A549 (cell line): ENCODE data around the gene CENPU. TPM values are rescaled to one million over a fixed set of nuclear protein-coding genes. Genes with fewer than 3 reads are reported as not detected.

Experiments
- ATAC-seq, 2 experiments: fragments of 200-7000 bp in 1 of 2; fragments of >200 bp in 1 of 2; cut with Nextera tagmentation in 1 of 2; cut with Tn5 transposase in 1 of 2; 3 replicates each; pipeline versions ENCODE4 v1.8.0 to v1.9.1; 2018 to 2020; ENCODE audit warnings: mild to moderate bottlenecking in 1 of 2, moderate library complexity in 1 of 2
- CTCF ChIA-PET: fragments of 300-600 bp; sonication (Branson Sonifier 250); formaldehyde crosslinking; extraction: SDS; loops from one replicate; lab custom pipeline; 2021; ENCODE audit warnings: antibody characterized with exemption, inconsistent platforms; lab: Yijun Ruan, JAX
- POLR2A ChIA-PET: fragments of 350-600 bp; formaldehyde crosslinking; extraction: SDS; loops from one replicate; lab custom pipeline; 2021; ENCODE audit warnings: antibody characterized with exemption, inconsistent platforms; lab: Yijun Ruan, JAX
- DNase-seq, 2 experiments: peaks; one replicate each; pipeline versions ENCODE4 v3.0.0 to v3.0.0-alpha.2; 2011 to 2016; ENCODE audit warnings: low read depth in 1 of 2, low spot score in 1 of 2
- FAIRE-seq: peaks from 2 replicates; lab custom pipeline; 2011; peaks lifted over from hg19 to GRCh38; lab: Jason Lieb, UNC
- H3K27ac ChIP-seq, 2 experiments: fragments of >200 bp; sonication (Bioruptor Twin); formaldehyde crosslinking; 3 replicates each; pipeline ENCODE4 v1.5.1; 2016 to 2017
- H3K4me1 ChIP-seq: fragments of >200 bp; sonication (Bioruptor Twin); formaldehyde crosslinking; 3 replicates; pipeline ENCODE4 v1.6.1; 2016
- H3K4me2 ChIP-seq: fragments of >200 bp; sonication (Bioruptor Twin); formaldehyde crosslinking; 3 replicates; pipeline ENCODE4 v1.6.1; 2016
- H3K4me3 ChIP-seq: fragments of >200 bp; sonication (Bioruptor Twin); formaldehyde crosslinking; 3 replicates; pipeline ENCODE4 v1.5.1; 2016
- H3K9me3 ChIP-seq: fragments of >200 bp; sonication (Bioruptor Twin); formaldehyde crosslinking; 3 replicates; pipeline ENCODE4 v1.6.1; 2016
- ATOH8 ChIP-seq: fragments of 250-450 bp; sonication (Bioruptor Pico); IDR thresholded peaks from 2 replicates; pipeline ENCODE4 v1.5.0; 2020; ENCODE audit warnings: low read depth, mild to moderate bottlenecking, moderate library complexity
- BHLHE40 ChIP-seq: IDR thresholded peaks from 2 replicates; pipeline ENCODE4 v1.6.1; 2012; ENCODE audit warnings: low read depth, low read length, inconsistent platforms
- CEBPB ChIP-seq, 2 experiments: fragments of >200 bp in 1 of 2; sonication (Bioruptor Twin) in 1 of 2; formaldehyde crosslinking in 1 of 2; IDR thresholded peaks; 2 replicates each; pipeline ENCODE4 v1.6.1; 2012 to 2016
- CHD2 ChIP-seq: fragments of 150-350 bp; IDR thresholded peaks from 2 replicates; pipeline ENCODE4 v1.6.1; 2014; ENCODE audit warnings: low read length; ENCODE audit not compliant: partially characterized antibody
- EHF ChIP-seq: fragments of 250-450 bp; sonication (Bioruptor Pico); IDR thresholded peaks from 2 replicates; pipeline ENCODE4 v1.5.0; 2020; ENCODE audit warnings: mild to moderate bottlenecking
- EHMT2 ChIP-seq: fragments of 200-600 bp; sonication (generic); IDR thresholded peaks from 2 replicates; pipeline ENCODE4 v1.6.1; 2016; ENCODE audit warnings: antibody characterized with exemption, low read depth, mild to moderate bottlenecking, moderate library complexity
- ESRRA ChIP-seq: fragments of 150-350 bp; IDR thresholded peaks from 2 replicates; pipeline ENCODE4 v1.6.1; 2014; ENCODE audit warnings: mild to moderate bottlenecking, low read length, borderline replicate concordance
- FOSB ChIP-seq: fragments of 250-450 bp; sonication (Bioruptor Pico); IDR thresholded peaks from 2 replicates; pipeline ENCODE4 v1.5.0; 2020; ENCODE audit warnings: mild to moderate bottlenecking, moderate library complexity
- FOXS1 ChIP-seq: fragments of 250-450 bp; sonication (Bioruptor Pico); IDR thresholded peaks from 2 replicates; pipeline ENCODE4 v1.5.0; 2020; ENCODE audit warnings: mild to moderate bottlenecking, moderate library complexity
- HOXB5 ChIP-seq: fragments of 250-450 bp; sonication (Bioruptor Pico); IDR thresholded peaks from 2 replicates; pipeline ENCODE4 v1.5.0; 2020; ENCODE audit warnings: mild to moderate bottlenecking, moderate library complexity
- JUN ChIP-seq, 2 experiments: fragments of >200 bp; sonication (Bioruptor Twin); formaldehyde crosslinking; IDR thresholded peaks; 2 replicates in 1 of 2; 3 replicates in 1 of 2; pipeline ENCODE4 v1.6.1; 2016 to 2017
- JUNB ChIP-seq: fragments of >200 bp; sonication (Bioruptor Twin); formaldehyde crosslinking; IDR thresholded peaks from 2 replicates; pipeline ENCODE4 v1.6.1; 2016
- KDM5A ChIP-seq: fragments of 200-600 bp; sonication (generic); IDR thresholded peaks from 2 replicates; pipeline ENCODE4 v1.6.1; 2016; ENCODE audit warnings: antibody characterized with exemption, mild to moderate bottlenecking
- MAFK ChIP-seq: fragments of 450-650 bp; IDR thresholded peaks from 2 replicates; pipeline ENCODE4 v1.6.1; 2014; ENCODE audit not compliant: partially characterized antibody
- MAZ ChIP-seq: fragments of 150-350 bp; IDR thresholded peaks from 2 replicates; pipeline ENCODE4 v1.6.1; 2014; ENCODE audit warnings: antibody characterized with exemption, low read depth, low read length, borderline replicate concordance
- MYC ChIP-seq: IDR thresholded peaks from 2 replicates; pipeline ENCODE4 v1.6.1; 2012; ENCODE audit warnings: mild to moderate bottlenecking, inconsistent platforms, low read length, improper control_type of control experiment, borderline replicate concordance
- NFE2L2 ChIP-seq: fragments of 150-350 bp; conservative IDR thresholded peaks from 2 replicates; pipeline ENCODE4 v1.6.1; 2014; ENCODE audit warnings: low read length
- RFX5 ChIP-seq: fragments of 450-650 bp; IDR thresholded peaks from 2 replicates; pipeline ENCODE4 v1.7.1; 2014; ENCODE audit warnings: antibody characterized with exemption, mild to moderate bottlenecking, moderate library complexity
- SMC3 ChIP-seq: fragments of >200 bp; sonication (Bioruptor Twin); formaldehyde crosslinking; IDR thresholded peaks from 3 replicates; pipeline ENCODE4 v1.6.1; 2018; ENCODE audit warnings: inconsistent platforms
- SREBF2 ChIP-seq: fragments of 450-650 bp; IDR thresholded peaks from 2 replicates; pipeline ENCODE4 v1.6.1; 2014; ENCODE audit warnings: mild to moderate bottlenecking, moderate library complexity
- TFCP2L1 ChIP-seq: fragments of 250-450 bp; sonication (Bioruptor Pico); IDR thresholded peaks from 2 replicates; pipeline ENCODE4 v1.5.0; 2021; ENCODE audit warnings: mild to moderate bottlenecking
- TP53 ChIP-seq: fragments of 250-450 bp; sonication (Bioruptor Pico); IDR thresholded peaks from 2 replicates; pipeline ENCODE4 v1.5.0; 2021; ENCODE audit warnings: mild to moderate bottlenecking, moderate library complexity
- ZFP36 ChIP-seq: fragments of 450-650 bp; IDR thresholded peaks from 2 replicates; pipeline ENCODE4 v1.6.1; 2014; ENCODE audit warnings: borderline replicate concordance; ENCODE audit not compliant: partially characterized antibody
- ZSCAN20 ChIP-seq: fragments of 250-450 bp; sonication (Bioruptor Pico); IDR thresholded peaks from 2 replicates; pipeline ENCODE4 v1.8.0; 2022; ENCODE audit warnings: mild to moderate bottlenecking, moderate library complexity
- WGBS: methylation state at CpG from one replicate; pipeline ENCODE4 v1.1.6; 2017; ENCODE audit errors: missing lambda C conversion rate; 5-methylcytosine and 5-hydroxymethylcytosine counted together
- polyA plus RNA-seq, 4 experiments: library from polyadenylated mRNA; depleted of rRNA in 3 of 4; stranded (reverse); fragments of >200 nt; fragmentation: RNase III in 1 of 4; extraction: RNeasy Plus Mini Kit Qiagen cat#74134 plus additional on column Dnase treatment in 1 of 4; gene quantifications; 2 replicates in 3 of 4; 3 replicates in 1 of 4; pipeline ENCODE4 v1.2.3, GENCODE V29; 2011 to 2017
- TF ChIP-seq, protein P1 (sequence below): fragments of >200 bp; sonication (Bioruptor Twin); formaldehyde crosslinking; IDR thresholded peaks from 3 replicates; pipeline ENCODE4 v1.6.1; 2016
- TF ChIP-seq, protein P2 (sequence below): fragments of 250-450 bp; sonication (Bioruptor Pico); IDR thresholded peaks from 2 replicates; pipeline ENCODE4 v1.5.0; 2021; ENCODE audit warnings: mild to moderate bottlenecking, moderate library complexity, borderline replicate concordance
- TF ChIP-seq, protein P3 (sequence below): fragments of >200 bp; sonication (Bioruptor Twin); formaldehyde crosslinking; IDR thresholded peaks from 2 replicates; pipeline ENCODE4 v1.6.1; 2016

The CENPU gene
- polyA plus RNA-seq, 2 of the 4 experiments (the other 2 are of a cell fraction), result 22.9 to 28.4 TPM

DNA sequence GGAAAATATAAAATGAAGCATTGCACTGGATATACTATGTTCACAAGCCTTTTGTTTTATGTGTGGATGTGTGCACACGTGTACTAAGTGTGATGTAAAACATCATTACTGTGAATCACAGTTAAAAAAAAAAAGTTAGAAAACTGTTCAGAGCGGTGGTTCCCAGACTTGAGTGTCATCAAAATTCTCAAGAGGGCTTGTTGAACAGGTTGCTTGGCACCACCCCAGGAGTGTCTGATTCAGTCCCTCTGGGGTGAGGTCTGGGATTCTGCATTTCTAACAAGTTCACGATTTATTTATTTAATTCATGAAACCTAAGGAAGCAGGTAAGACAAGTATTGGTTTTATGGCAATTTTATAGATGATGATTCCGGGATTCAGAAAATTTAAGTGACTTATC, 1.8 kb downstream of the CENPU start (continued):
- TF ChIP-seq MAZ, result no peak
- TF ChIP-seq FOSB (CRISPR knock-in tag), result no peak
- no peak for TF ChIP-seq MAFK
- no peak for TF ChIP-seq ZSCAN20
- TF ChIP-seq, protein P1, sequence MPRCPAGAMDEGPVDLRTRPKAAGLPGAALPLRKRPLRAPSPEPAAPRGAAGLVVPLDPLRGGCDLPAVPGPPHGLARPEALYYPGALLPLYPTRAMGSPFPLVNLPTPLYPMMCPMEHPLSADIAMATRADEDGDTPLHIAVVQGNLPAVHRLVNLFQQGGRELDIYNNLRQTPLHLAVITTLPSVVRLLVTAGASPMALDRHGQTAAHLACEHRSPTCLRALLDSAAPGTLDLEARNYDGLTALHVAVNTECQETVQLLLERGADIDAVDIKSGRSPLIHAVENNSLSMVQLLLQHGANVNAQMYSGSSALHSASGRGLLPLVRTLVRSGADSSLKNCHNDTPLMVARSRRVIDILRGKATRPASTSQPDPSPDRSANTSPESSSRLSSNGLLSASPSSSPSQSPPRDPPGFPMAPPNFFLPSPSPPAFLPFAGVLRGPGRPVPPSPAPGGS, result no peak
- no peak for TF ChIP-seq JUNB
- no peak for TF ChIP-seq EHMT2
- TF ChIP-seq NFE2L2, result no peak
- no peak for TF ChIP-seq KDM5A
- no peak for TF ChIP-seq BHLHE40
- TF ChIP-seq ZFP36, result no peak

DNA sequence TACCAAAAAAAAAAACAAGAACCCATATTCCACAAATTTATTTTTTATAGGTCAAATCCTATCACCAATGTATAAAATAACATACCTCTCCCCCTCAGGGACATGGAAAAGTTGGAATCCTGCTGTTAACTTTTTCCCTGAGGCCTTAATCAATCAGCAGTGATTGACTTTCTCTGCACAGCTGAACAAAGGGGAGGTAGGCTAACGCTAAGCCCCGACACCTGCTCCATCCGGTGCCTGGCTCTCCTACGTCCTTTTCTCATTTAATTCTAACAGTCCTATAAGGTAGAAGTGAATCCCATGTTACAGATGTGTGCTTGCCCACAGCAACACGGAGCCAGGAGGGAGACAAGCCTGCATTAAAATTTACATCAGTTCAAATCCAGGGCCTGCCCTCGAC, 2.8 kb downstream of the CENPU start:
- FAIRE-seq (no peak), DNase-seq (no peak), ATAC-seq (no peak)
- Histone ChIP-seq H3K9me3 (no peaks in the 10 kb centered on the region), H3K4me1 (peaks cover 3% of the 10 kb centered on the region; the same call in 1 of the 3 replicates), H3K27ac (no peak overlapping the region), H3K4me3 (no peak overlapping the region), H3K4me2 (no peak overlapping the region)
- TF ChIP-seq MAZ (no peak), EHMT2 (no peak)
- CTCF ChIA-PET, result no interaction called here
- POLR2A ChIA-PET, result no interaction called here
- 92% methylated on average over 6 of the region's 6 CpGs for WGBS

GRCh38 chr4:184729946-184730345, 4.0 kb downstream of the CENPU start:
- ChIA-PET POLR2A (no interaction called here), CTCF (no interaction called here)
- WGBS, result 97% methylated on average over 4 of the region's 5 CpGs
- ATAC-seq, result no peak
- TF ChIP-seq CHD2 (no peak), JUN (IDR thresholded peaks at IDR 0.05) (no peak), FOXS1 (CRISPR knock-in tag) (no peak), CEBPB (IDR thresholded peaks at IDR 0.05) (no peak)
- TF ChIP-seq, protein P2, sequence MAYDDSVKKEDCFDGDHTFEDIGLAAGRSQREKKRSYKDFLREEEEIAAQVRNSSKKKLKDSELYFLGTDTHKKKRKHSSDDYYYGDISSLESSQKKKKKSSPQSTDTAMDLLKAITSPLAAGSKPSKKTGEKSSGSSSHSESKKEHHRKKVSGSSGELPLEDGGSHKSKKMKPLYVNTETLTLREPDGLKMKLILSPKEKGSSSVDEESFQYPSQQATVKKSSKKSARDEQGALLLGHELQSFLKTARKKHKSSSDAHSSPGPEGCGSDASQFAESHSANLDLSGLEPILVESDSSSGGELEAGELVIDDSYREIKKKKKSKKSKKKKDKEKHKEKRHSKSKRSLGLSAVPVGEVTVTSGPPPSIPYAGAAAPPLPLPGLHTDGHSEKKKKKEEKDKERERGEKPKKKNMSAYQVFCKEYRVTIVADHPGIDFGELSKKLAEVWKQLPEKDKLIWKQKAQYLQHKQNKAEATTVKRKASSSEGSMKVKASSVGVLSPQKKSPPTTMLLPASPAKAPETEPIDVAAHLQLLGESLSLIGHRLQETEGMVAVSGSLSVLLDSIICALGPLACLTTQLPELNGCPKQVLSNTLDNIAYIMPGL (CRISPR knock-in tag), result no peak
- H3K4me1 ChIP-seq, result peaks cover 3% of the 10 kb centered on the region; the same call in 1 of the 3 replicates
- no peak for FAIRE-seq
- H3K9me3 ChIP-seq, result no peaks in the 10 kb centered on the region
- no peak for DNase-seq
- H3K27ac ChIP-seq, result no peak overlapping the region
- H3K4me2 ChIP-seq, result no peak overlapping the region
- H3K4me3 ChIP-seq, result no peak overlapping the region

DNA sequence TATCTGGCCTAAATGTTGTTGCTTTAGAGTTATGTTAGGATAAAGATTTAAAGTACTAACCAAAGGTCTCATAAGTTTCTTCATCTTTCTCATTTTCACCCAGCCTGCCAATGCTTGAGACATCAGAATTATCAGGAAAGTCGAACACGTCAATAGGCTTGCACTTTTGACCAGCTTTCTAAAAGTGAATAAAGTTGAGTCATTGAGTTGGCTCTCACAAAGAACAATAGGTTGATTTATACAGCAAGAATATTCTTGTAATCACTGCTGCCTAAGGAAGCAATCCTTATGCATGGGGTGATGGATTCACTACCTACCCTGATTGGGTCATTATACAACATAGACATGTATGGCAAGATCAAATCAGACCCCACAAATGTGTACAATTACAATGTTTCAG, 5.0 kb downstream of the CENPU start:
- Histone ChIP-seq H3K9me3 (no peaks in the 10 kb centered on the region), H3K4me3 (no peak overlapping the region), H3K4me1 (no peaks in the 10 kb centered on the region; the same call in 2 of the 3 replicates), H3K27ac (no peak overlapping the region), H3K4me2 (no peak overlapping the region)
- POLR2A ChIA-PET, result no interaction called here
- 93% methylated on average over 2 of the region's 2 CpGs for WGBS
- CTCF ChIA-PET, result interaction anchor here (0.5 kb wide), 1 partner anchor 17 kb away, joined by 3 read pairs; no protein-coding TSS in a partner anchor
- no peak for ATAC-seq
- no peak for FAIRE-seq
- TF ChIP-seq TFCP2L1 (CRISPR knock-in tag), result no peak
- no peak for TF ChIP-seq CEBPB (IDR thresholded peaks at IDR 0.05)
- no peak for TF ChIP-seq SMC3
- TF ChIP-seq ZSCAN20, result no peak
- no peak for TF ChIP-seq MYC
- TF ChIP-seq HOXB5 (CRISPR knock-in tag), result no peak
- no peak for TF ChIP-seq RFX5
- TF ChIP-seq, protein P2 (CRISPR knock-in tag), result no peak
- no peak for TF ChIP-seq ATOH8
- TF ChIP-seq SREBF2, result no peak
- TF ChIP-seq, protein P3, sequence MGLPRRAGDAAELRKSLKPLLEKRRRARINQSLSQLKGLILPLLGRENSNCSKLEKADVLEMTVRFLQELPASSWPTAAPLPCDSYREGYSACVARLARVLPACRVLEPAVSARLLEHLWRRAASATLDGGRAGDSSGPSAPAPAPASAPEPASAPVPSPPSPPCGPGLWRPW, result no peak
- no peak for TF ChIP-seq TP53
- no peak for TF ChIP-seq EHF (CRISPR knock-in tag)
- no peak for TF ChIP-seq ESRRA
- no peak for DNase-seq
